Left forelimb (tissue), 1 donor: ENCODE data around the gene KCNAB2.

Experiments used
- DNase-seq: peaks from one replicate; pipeline ENCODE4 v3.0.0-alpha.2; 2018; ENCODE audit warnings: low spot score

KCNAB2 gene

DNA sequence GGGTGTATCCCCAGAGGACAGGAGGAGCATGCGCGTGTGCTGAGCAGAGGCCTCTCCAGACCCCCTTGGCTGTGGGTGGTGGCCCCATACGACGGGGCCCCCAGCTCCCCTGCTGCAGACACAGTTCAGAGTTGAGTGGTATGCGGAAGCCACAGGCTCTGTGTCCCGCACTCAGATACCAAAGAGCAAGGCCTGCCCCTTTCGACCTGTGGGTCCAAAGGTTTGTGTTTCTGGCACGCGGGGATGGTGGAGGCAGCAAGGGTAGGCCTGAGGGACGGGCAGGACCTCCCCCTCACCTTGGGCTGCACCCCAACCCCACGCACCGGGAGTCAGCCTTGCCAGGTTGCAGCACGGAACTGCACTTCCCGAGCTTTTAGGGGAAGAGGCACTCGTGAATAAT is at the start of gene KCNAB2:
KCNAB2 (plus strand) TSS at position 328 of the 400 bp plus-strand sequence. CDS start 5,649 bp downstream, outside the sequence.
- no peak for DNase-seq

DNA sequence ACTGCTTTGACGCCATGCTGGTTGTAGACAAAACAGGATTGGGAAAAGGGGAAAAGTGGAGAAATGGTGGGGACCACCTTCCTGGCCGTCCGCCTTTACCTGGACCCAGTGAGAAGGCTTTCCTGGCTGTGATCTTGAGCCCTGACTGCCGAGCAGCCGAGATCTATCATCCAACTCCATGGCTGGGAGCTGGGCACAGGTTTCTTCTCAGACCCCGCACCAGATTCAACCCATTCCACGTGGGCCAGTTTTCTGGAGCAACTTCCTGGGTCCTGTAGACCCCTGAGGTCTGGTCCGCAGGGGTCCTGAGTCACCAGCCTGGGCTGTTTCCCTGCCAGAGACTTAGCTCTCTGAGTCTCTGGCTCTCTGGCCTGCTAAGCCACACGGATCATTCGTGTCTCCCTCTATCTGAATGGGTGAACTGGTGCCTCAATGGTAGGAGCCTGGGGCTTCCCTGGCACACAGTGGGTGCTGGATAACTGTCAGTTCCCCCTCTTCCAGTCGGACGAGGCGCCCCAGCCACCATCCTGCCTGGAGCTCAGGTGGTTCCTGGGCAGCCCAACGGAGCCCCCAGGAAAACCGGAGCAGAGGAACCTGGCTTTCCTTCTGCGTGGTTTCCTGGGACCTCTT is 48.9 kb upstream of the KCNAB2 start:
- no peak for DNase-seq

DNA sequence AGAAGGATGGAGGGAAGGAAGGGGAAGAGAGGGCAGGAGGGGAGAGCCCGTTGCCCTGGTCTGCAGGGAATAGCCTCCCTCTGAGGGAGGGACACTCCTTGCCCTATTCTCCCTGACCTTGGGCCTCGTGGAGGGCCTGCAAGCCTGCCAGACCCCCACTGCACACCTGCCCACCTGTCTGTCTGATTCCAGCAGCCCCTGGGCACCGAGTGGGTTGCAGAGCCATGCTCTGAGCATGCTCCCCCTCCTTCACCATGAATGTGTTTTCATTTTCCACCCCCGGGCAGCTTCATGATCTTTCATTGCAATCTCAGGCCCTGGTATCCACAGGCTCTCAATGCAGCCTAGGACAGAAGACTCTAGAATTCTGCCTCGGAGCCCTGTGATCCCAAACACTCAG is 48.4 kb upstream of the KCNAB2 start:
- DNase-seq, result no peak

DNA sequence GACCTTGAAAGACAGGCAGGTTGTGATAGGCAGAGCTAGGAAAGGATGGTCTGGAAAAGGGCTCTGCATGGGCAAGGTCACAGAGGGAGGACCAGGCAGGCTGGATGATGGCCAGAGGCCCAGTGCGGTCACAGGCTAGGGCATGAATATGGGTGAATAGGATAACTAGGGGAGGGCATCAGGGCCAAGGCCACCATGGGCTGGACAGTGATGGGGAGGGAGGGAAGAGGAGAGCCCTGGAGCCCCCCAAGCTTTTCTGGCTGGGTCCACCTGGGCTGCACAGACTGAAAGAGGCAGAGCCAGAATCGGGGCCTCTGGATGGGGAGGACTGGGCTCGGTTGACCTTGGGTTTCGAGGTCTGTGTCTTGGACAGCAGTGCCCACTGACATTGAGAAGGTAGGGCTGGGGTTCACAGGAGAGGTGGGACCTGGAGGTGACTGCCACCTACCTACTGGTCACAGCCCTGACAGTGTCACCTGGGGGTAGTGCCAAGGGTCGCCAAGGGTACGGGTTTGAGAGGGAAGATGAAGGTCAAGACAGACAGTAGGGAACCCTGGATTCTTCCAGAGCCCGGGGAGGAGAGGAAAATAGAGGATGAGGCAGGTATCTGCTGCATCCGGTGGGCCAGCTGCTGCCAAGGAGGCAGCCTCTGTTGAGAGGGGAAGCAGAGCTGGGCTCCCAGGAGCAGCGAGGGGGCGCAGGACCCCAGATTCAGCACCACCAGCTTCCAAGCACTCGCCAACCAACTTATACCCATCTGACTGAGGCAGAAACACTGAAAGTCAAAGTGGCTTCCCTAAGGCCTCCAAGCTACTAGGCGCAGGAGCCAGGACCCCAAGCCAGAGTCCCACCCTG is 47.4 kb upstream of the KCNAB2 start:
- DNase-seq, result no peak

DNA sequence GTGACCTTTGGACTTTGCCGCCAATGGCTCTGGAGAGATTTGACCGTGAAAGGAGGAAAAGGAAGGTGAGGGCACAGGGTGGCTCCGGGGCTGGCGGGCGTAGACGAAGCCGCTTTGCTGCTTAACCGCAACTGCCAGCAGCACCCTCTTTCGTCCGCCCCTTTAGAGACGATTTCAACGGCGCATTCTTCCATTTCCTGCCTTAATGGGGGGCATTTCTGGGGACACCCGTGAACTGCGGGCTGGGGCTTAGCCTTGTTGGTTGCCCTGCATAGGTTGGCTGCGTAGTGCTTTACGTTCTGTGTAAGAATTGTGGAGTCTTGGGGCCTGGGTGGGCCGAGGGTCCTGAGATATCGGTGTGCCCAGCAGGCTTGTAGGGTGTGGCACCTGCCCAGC is 46.8 kb upstream of the KCNAB2 start:
- DNase-seq, result no peak

DNA sequence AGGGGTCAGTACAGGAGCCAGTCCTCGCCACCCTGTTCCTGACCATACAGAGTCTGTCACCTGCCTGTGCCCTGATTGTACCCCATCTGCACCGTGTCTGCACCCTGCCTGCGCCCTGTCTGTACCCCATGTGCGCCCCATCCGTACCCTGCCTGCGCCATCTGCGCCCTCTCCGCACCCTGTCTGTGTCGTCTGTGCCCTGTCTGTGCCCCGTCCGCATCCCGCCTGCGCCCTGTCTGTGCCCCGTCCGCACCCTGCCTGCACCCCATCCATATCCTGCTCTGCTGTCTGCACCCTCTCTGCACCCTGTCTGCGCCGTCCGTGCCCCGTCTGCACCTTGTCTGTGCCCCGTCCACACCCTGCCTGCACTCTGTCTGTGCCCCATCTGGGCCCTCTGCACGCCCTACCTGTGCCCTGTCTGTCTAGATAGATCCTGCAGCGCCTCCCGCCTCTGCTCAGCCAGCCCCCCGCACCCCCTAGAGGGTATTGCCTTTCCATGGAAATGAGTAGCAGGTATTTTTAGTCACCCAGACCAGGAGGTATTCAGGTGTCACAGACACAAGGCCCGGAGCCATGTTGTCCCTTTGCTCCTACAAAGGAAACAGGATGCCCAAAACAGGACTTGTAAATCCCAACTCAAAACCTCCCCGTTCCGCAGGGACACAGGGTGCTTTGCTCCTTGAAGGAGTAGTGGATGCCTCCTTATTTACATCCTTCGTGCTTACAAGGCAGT is 45.8 kb upstream of the KCNAB2 start:
- DNase-seq, result no peak

DNA sequence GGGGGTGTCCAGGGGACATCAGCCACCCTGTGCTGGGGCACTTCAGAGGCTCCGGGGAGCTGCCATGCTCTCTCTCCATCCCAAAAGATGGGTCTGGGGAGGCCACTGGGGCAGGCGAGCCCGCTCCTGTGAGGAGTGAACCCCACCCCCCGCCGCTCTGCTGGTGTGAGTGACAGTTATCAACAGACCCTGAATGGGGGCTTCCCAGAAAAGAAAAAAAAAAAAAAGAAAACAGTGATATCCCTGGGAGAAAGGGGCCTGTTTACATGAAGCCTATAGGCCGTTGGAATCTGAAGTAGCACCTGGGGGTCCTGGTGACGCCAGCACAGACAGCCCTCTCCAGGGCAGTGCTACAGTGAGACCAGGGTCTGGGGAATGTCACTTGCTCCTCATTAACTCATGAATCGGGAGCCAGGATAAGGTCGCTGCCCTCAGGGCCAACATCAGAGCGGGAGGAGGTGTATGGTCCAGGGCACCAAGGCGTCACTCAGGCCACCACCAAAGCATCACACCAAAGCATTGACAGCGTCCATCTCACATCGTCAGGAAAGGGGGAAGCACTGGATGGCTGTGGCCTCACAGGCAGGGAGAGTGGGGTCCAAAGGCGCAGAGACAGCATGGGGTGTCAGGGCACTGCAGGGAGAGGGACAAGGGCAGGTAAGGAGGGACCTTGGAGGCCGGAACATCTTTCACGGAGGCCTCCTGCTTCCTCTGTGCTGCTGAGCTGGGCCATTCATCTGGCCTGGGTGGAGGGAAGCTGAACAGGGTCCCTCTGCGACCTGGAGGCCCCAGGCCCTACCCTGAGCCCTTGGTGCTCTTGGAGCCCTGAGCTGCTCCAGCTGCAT is 45.0 kb upstream of the KCNAB2 start:
- no peak for DNase-seq

DNA sequence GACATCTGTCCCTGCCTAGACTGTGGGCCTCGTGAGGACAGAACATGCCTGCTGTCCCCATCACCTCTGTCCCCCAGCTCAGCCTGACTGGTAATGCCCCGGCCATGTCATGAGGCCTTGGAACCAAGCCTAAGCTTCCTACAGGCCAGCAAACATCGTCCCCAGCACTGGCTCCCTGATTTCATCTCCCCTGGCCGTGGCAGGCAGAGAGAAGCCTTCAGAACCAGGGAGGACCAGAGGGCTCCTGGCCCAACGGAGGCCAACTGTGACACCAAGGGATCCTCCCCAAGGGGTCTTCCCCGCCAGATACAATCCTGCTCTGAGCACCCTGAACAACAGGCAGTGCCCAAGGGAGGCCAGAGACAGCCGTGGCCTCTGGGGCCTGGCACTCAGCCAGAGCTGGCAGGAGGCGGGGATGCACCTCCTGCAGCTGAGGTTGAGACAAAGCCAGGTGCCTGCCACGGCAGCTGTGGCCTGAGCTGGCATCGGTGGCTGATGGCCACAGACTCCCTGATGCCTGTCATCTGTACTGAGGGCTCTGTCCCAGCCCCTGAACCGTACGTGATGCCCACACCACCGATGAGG is 43.6 kb upstream of the KCNAB2 start:
- DNase-seq, result no peak

DNA sequence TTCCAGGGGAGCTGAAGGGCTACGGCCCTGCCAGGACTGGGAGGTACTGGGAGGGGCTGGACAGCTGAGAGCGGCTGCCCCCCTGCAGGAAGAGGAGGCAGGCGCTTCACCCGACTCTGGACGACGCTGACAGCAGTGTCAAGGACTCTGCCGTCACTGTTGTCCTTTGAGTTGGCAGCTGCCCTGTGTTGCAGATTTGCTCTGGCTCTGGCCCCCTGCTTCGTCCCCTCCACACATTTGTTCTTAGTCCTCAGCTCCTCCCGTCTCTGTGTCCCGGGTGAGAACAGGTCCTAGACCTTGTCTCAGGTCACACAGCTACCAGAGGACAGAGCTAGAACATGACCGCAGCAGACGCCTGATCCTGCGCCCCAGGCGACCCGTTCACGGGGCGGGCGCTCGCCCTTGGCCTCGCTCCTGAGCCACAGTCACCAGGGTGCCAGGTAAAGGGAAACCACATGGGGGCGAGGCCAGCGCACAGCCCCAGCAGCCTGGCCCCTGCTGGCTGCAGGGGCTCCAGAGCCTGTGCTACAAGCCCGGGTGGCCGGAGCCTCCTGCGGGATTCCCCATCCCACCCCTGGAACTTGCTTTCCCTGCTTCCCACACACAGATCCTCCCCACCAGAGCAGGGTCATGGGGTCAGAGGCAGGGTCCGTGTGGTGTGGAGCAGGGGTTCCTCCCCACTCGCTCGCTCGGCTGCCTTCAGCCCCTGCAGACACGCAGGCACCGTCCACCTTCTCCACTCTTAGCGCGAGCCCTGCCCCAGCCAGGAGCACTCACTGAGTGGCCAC is 42.8 kb upstream of the KCNAB2 start:
- DNase-seq, result no peak

DNA sequence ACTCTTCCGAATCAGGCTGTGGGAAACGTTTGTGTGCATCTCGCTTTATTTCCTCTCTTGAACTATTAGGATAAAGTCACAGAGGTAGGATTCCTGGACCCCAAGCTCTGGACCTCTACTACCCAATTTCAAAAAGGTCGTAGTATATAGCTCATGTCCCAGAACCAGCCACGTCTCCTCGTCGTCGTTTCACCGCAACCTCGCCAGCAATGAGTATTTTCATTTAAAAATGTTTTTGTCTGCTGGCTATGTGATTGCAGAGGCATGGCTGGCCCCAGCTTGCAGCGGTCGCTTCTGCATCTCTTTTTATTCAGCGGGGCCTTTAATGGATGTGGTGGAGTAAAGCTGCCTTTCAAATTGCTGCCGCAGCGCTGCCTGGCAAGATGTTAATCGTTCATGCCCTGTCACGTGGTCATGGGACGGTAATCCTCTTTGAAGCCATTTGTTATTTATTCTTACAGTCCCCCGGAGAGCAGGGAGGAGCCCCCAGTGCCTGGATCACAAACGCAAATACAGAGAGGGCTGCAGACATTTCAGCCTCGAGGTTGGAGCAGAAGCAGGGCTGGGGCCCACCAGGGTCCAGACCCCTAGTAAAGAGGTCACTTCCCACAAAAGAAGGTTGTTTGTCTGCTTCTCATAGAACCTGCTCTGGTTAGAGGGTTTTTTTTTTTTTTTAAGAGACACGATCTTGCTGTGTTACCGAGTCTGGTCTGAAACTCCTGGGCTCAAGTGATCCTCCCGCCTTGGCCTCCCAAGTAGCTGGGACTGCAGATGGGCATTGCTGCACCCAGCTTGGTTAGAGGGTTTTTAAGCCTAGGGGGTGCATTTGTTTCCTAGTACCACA is 41.9 kb upstream of the KCNAB2 start:
- DNase-seq, result no peak

DNA sequence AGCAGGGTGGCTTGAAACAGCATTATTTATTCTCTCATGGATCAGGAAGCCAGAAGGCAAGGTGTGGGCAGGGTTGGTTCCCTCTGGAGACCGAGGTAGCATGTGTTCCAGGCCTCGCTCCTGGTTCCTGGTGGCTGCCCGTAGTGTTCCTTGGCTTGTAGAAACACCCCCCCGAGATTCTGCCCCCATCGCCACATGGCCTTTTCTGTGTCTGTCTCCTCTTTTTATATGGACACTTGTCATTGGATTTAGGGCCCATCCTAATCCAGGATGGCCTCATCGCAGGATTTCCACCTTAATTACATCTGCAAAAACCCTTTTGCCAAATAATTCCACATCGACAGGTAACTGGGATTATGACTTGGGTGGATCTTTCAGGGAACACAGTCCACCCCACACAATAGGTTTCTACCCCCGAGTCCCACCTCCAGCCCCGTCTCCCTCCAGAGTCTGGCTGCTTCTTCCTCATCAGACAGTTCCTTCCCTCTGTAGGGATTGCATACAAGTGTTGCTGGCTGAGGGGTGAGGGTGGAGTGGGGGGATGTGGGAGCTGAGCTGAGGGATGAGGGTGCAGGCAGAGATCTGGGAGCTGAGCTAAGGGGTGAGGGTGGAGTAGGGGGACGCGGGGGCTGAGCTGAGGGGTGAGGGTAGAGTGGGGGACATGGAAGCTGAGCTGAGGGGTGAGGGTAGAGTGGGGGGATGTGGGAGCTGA is 41.1 kb upstream of the KCNAB2 start:
- no peak for DNase-seq

DNA sequence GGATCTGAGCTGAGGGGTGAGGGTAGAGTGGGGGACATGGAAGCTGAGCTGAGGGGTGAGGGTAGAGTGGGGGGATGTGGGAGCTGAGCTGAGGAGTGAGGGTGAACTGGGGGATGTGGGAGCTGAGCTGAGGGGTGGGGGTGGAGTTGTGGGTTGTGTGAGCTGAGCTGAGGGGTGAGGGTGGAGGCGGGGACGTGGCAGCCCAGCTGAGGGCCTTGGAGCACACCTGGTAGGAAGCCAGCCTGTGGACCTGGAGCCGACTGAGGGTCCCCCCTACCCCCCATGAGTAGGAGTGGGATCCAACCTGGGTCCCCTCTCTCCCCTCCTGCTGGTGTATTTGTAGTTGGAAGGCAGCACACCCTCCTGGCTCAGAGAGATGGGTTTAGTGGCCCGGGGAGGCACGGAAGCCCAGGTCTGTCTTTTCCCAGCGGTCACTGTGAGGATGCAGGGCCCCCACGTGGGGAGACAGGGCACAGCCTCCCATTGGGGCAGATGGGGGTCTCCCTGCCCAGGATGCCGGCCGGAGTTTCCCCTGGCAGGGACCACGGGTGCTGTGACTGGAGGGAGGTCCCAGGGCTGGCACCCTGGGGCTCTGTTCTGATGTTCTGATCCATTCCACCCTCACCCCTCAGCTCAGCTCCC is 40.3 kb upstream of the KCNAB2 start:
- no peak for DNase-seq

DNA sequence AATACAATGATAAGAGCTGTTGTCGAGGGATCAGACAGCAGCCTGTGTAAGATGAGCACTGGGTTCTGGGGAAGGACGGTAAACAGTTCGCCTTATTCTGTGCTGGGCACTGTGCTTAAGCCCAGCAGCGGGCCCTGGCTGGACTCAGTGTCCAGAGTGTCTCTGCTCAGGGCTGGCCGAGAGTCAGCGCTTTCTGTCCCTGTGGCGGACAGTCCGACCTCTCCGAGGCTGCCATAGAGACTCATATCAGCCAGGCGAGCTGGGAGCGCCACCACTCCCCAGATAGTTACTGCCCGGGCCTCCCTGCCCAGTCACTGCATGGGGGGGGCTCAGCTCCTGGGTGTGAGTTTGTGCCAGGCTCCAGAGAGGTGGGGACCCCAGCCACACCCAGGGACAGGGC is 38.8 kb upstream of the KCNAB2 start:
- DNase-seq, result no peak

DNA sequence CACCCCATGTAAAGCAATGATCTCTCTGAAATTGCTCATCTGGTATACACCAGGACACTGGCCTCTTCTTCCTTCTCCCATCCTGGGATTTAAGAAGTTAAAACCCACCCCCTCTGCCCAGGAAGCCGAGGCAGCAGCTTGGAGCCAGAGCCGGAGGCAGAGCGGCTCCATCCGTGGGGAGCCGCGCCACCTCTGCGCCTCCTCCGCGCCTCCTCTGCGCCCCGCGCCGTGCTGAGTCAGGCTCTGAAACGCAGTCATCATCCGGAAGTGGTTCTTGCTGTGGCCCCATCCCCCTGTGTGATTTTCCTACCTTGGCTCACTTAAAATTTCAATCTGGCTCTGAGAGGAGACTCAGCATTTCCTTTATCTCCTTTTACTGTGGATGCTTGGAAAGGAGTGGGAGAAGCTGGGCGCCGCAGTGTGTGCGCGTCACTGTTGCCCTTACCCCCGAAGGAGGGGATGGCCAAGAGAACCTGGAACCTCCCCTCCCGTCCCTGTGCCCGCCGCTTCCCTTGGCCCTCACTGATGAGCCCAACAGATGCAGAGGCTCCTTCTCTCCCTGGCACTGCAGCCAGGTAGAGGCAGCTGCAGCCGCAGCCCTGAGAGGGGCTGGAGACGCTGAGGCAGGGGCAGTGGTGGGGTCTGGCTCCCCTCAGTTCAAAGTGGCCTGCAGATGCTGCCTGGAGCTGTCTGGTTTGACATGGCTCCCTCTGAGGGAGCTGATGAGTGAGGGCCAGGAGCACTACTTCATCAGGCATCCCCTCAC is 38.2 kb upstream of the KCNAB2 start:
- no peak for DNase-seq

DNA sequence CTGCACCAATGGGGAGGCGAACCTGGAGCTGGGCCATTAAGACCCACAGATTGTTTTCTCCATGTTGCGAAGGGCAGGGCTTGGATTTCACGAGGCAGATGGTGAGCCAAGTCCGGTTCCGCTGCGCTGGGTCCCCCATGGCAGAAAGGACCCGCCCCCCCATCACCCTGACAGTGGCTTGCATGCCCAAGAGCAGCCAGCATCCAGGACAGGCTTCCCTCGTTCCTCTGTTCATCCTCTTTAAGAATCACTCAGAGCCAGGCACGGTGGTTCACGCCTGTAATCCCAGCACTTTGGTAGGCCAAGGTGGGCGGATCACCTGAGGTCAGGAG is 37.6 kb upstream of the KCNAB2 start:
- no peak for DNase-seq

DNA sequence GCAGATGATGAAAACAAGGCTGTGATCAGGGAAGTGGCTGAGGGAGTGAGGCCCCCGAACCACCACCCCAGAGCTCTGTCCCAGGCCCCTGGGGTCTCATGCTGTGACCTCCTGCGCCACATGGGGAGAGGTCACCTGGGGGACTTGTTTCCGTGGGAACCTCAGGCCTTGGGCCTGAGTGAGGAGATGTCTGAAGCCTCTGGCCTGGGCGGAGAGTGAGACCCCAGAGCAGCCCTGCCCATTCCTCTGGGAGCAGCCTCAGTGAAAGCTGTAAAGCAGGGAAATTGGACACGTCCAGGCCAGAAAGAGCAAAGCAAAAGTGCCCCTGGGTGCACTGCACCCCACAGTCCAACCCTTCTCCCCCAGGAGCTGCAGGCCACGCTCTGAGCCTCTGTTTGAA is 37.0 kb upstream of the KCNAB2 start:
- no peak for DNase-seq

DNA sequence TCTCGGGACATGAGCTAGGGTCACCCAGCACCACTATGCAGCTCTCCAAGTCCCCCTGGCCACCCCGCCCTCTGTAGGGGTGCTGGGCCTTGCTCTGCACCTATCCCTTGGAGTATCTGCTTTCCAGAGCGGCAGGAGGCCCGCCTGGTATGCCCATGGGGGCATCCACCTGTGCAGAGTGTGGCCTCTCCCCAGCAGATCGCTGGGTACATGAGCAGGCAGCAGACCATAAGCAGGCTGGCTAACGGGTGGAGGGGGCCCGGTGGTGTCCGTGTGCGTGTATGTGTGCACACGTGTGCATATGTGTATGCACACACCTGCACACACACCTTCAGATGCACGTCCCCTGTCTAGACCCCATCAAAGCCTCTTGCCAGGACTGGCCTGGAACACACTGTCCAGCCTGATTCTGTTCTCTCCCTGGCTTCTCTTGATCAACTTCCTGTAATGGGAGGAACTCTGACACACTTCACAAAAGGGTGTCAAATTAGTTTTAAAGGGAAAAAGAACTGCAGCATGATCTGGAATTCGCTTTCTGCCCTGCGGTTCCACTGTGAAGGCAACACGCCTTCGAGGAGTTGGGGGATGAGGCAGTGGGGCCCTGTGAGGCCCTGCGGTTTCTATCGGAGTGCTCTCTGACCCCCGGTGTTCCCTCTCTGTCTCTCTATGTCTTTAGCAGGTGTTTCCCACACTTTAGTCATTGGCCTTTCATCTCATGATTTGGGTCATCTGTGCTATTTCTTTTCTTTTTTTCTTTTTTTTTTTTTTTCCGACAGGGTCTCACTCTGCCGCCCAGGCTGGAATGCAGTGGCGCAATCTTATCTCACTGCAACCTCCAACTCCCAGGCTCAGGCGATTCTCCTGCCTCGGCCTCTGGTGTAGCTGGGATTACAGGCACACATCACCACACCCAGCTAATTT is 36.3 kb upstream of the KCNAB2 start:
- no peak for DNase-seq
